Tibial nerve (tissue), 4 donors: Measurements from ENCODE around the gene CHKA. TPM values are rescaled to one million over a fixed set of nuclear protein-coding genes. Genes with fewer than 3 reads are reported as not detected.
A peak's percentile ranks its signal among the peaks of the same experiment; 100 is the strongest.

Experiments used
- DNase-seq, 2 donors: peaks; one replicate each; pipeline ENCODE4 v3.0.0-alpha.2; 2019; ENCODE audit warnings: low spot score in 2 of 2
- H3K27ac ChIP-seq, 4 donors: fragments of 200-600 bp; sonication (generic) in 3 of 4; one replicate each; pipeline ENCODE4 v1.5.1; 2017 to 2019; ENCODE audit warnings: mild to moderate bottlenecking in 1 of 4
- H3K27me3 ChIP-seq, 2 donors: fragments of 200-600 bp; sonication (generic) in 1 of 2; one replicate each; pipeline versions ENCODE4 v1.5.1 to v1.6.0; 2017 to 2019
- H3K36me3 ChIP-seq, 3 donors: fragments of 200-600 bp; sonication (generic); one replicate each; pipeline ENCODE4 v1.5.1; 2018 to 2019
- H3K4me1 ChIP-seq, 4 donors: fragments of 200-600 bp; sonication (generic) in 3 of 4; one replicate each; pipeline ENCODE4 v1.5.1; 2017 to 2019
- H3K4me3 ChIP-seq, 4 donors: fragments of 200-600 bp; sonication (generic) in 3 of 4; one replicate each; pipeline ENCODE4 v1.5.1; 2017 to 2019; ENCODE audit warnings: mild to moderate bottlenecking in 1 of 4, moderate library complexity in 1 of 4
- H3K9me3 ChIP-seq, 4 donors: fragments of 200-600 bp; sonication (generic) in 3 of 4; one replicate each; pipeline ENCODE4 v1.5.1; 2017 to 2019
- EP300 ChIP-seq, 2 donors: sonication (generic); formaldehyde crosslinking; IDR thresholded peaks; one replicate each; pipeline ENCODE4 v1.6.1; 2017; ENCODE audit warnings: antibody characterized with exemption in 2 of 2, mild to moderate bottlenecking in 1 of 2
- POLR2A ChIP-seq, 2 donors: fragments of 450-650 bp; IDR thresholded peaks; one replicate each; pipeline ENCODE4 v1.6.1; 2017; ENCODE audit warnings: antibody characterized with exemption in 2 of 2, mild to moderate bottlenecking in 2 of 2, moderate library complexity in 2 of 2
- WGBS, 2 donors: methylation state at CpG; one replicate each; pipeline ENCODE4 v1.1.5; 2018; 5-methylcytosine and 5-hydroxymethylcytosine counted together
- total RNA-seq, 4 donors: library from RNA; depleted of rRNA; stranded (reverse); fragments of >200 nt; gene quantifications; one replicate each; pipeline ENCODE4 v1.1.0, GENCODE V29; 2016
- TF ChIP-seq, protein P1 (sequence below), 5 experiments: fragments of 200-600 bp in 3 of 5; fragments of 450-650 bp in 2 of 5; sonication (generic) in 3 of 5; IDR thresholded peaks; one replicate each; pipeline ENCODE4 v1.5.1; 2016 to 2019; ENCODE audit warnings: antibody characterized with exemption in 5 of 5, mild to moderate bottlenecking in 3 of 5, moderate library complexity in 2 of 5

CHKA gene
- total RNA-seq, 4 donors from 2014 or later, result 53.7 to 83.9 (median 78.0) TPM

DNA sequence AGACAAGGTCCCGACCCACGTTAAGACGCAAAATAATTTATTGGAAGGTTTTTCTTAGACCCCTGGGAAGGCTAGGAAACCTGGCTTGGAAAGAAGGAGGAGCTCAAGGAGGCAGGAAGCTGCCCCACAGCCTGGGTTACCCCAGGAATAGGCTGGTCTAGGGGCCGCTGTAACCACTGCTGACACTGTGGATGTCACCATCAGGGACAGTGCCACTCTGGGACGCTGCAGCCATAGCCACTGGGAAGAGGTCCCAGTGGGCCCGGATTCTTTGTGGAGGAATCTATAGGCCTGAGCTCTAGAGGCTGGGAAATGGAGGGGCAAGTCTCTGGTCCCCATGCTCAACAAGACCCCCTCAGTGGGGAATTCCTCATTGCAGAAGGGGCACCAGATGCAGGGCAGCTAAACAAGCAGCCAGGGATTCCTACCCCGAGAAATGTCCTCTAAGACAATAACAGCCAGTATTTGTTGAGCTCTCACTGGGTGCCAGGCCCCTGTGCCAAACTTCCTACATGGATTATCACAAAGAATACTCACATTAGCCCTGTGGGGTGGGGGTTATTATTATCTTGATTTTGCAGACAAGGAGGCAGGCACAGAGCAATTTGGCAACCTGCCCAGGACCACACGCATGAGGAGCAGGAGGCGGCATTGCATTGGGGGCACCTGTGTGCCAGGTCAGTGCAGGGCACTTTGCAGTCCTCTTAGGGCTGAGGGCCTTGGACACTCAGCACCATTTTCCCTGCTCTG, 19.5 kb upstream of the CHKA start:
- no peaks in the 10 kb centered on the region for H3K9me3 ChIP-seq
- 34 to 55% methylated on average over 9 of the region's 9 CpGs for WGBS, 2 donors
- no peaks in the 10 kb centered on the region for H3K27me3 ChIP-seq
- DNase-seq, result no peak
- H3K4me3 ChIP-seq, result no peak overlapping the region
- H3K4me1 ChIP-seq, result peaks cover 0 to 26% (median 9%) of the 10 kb centered on the region in 4 donors
- no peaks in the 10 kb centered on the region for H3K36me3 ChIP-seq
- H3K27ac ChIP-seq, result peak overlapping the region in 1 of 4 donors; percentile 71
- TF ChIP-seq, protein P1, sequence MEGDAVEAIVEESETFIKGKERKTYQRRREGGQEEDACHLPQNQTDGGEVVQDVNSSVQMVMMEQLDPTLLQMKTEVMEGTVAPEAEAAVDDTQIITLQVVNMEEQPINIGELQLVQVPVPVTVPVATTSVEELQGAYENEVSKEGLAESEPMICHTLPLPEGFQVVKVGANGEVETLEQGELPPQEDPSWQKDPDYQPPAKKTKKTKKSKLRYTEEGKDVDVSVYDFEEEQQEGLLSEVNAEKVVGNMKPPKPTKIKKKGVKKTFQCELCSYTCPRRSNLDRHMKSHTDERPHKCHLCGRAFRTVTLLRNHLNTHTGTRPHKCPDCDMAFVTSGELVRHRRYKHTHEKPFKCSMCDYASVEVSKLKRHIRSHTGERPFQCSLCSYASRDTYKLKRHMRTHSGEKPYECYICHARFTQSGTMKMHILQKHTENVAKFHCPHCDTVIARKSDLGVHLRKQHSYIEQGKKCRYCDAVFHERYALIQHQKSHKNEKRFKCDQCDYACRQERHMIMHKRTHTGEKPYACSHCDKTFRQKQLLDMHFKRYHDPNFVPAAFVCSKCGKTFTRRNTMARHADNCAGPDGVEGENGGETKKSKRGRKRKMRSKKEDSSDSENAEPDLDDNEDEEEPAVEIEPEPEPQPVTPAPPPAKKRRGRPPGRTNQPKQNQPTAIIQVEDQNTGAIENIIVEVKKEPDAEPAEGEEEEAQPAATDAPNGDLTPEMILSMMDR (IDR thresholded peaks at IDR 0.05), result no peak
- TF ChIP-seq POLR2A (IDR thresholded peaks at IDR 0.05) (no peak), EP300 (IDR thresholded peaks at IDR 0.05) (peak in 1 of 2 donors; percentile 18)

DNA sequence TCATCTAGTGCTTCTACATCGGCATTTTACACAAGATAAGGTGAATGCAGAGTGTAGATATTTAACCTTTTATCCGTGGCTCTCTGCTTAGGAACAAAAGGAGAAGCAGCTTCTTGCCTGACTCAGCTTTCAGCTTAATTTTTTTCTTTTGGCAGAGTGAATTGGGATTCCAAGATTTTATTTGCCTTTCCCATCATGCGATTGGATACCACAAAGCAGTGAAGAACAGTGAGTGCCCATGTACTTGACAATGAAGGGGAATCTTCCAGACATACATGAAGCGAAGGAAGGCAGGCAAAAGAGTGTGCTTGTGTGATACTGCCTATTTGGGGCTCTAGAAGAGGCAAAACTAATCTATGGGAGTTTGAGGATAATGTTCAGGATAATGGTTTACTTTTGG, 17.0 kb upstream of the CHKA start:
- no peaks in the 10 kb centered on the region for H3K9me3 ChIP-seq
- H3K4me3 ChIP-seq, result no peak overlapping the region
- no peaks in the 10 kb centered on the region for H3K27me3 ChIP-seq
- TF ChIP-seq, protein P1 (IDR thresholded peaks at IDR 0.05), result no peak
- TF ChIP-seq POLR2A (IDR thresholded peaks at IDR 0.05) (no peak), EP300 (IDR thresholded peaks at IDR 0.05) (no peak)
- H3K27ac ChIP-seq, result no peak overlapping the region
- no peak for DNase-seq
- 45 to 46% methylated on average over 4 of the region's 4 CpGs for WGBS, 2 donors
- peaks cover 0 to 22% (median 9%) of the 10 kb centered on the region in 4 donors for H3K4me1 ChIP-seq
- no peaks in the 10 kb centered on the region for H3K36me3 ChIP-seq

DNA sequence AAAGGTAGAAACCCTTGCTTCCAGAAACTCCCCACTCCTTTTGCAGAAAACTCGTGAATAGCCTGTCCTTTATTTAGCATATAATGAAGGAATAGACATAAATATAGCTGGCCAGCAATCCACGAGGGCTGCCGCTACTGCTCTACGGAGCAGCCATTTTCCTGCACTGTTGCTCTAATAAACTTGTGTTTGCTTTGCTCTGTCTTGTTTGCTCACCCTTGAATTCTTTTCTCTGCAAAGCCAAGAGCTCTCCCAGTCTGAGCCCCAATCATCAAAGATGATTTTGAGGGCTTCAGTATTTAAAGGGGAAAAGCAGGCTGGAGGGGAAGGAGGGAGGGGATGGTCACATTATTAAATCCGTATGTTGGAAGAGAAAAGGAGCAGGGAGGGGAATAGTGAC, 16.6 kb upstream of the CHKA start:
- WGBS, 2 donors, result 20 to 36% methylated on average over 5 of the region's 5 CpGs

DNA sequence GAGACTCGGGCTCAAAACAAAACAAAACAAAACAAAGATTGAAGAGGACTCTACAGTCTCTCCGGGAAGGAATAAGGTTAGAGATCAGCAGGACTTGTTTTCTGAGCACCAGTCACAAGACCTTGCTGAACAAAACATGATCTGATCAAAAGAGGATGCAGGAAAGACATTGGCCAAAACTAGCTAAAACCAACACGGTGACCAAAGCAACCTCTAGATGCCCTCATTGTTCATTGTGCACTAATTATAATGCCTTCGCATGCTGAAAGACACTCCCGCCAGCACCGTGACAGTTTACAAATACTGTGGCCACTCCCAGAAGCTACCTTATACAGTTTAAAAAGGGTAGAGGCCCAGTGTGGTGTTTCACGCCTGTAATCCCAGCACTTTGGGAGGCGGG, 15.7 kb upstream of the CHKA start:
- no peak overlapping the region for H3K27ac ChIP-seq
- DNase-seq, result no peak
- no peaks in the 10 kb centered on the region for H3K27me3 ChIP-seq
- no peak overlapping the region for H3K4me3 ChIP-seq
- H3K9me3 ChIP-seq, result no peaks in the 10 kb centered on the region
- 72% methylated on average over 8 of the region's 8 CpGs for WGBS, 2 donors
- peaks cover 0 to 21% (median 8%) of the 10 kb centered on the region in 4 donors for H3K4me1 ChIP-seq
- TF ChIP-seq POLR2A (IDR thresholded peaks at IDR 0.05) (no peak), EP300 (IDR thresholded peaks at IDR 0.05) (no peak)
- TF ChIP-seq, protein P1 (IDR thresholded peaks at IDR 0.05), result no peak
- no peaks in the 10 kb centered on the region for H3K36me3 ChIP-seq

More for the DNA sequence above, 16.6 kb upstream of the CHKA start:
- no peak for TF ChIP-seq POLR2A (IDR thresholded peaks at IDR 0.05)
- TF ChIP-seq, protein P1 (IDR thresholded peaks at IDR 0.05), result no peak
- no peak for TF ChIP-seq EP300 (IDR thresholded peaks at IDR 0.05)
- Histone ChIP-seq H3K27ac (no peak overlapping the region), H3K4me1 (peaks cover 0 to 22% (median 9%) of the 10 kb centered on the region in 4 donors), H3K36me3 (no peaks in the 10 kb centered on the region), H3K9me3 (no peaks in the 10 kb centered on the region), H3K4me3 (no peak overlapping the region), H3K27me3 (no peaks in the 10 kb centered on the region)
- DNase-seq, result no peak

DNA sequence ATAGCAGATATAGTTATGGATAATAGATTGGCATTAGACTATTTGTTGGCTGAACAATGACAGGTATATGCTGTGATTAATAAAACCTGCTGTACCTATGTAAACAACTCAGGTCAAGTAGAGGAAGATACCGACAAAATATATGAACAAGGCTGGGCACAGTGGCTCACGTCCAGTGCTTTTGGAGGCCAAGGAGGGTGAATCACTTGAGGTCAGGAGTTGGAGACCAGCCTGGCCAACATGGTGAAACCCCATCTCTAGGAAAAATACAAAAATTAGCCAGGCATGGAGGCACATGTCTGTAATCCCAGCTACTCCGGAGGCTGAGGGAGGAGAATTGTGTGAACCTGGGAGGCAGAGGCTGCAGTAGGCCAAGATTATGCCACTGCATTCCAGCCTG, 14.0 kb upstream of the CHKA start:
- DNase-seq, result no peak
- no peak overlapping the region for H3K27ac ChIP-seq

More for the DNA sequence above, 14.0 kb upstream of the CHKA start:
- Histone ChIP-seq H3K4me3 (no peak overlapping the region), H3K9me3 (no peaks in the 10 kb centered on the region), H3K27me3 (no peaks in the 10 kb centered on the region), H3K4me1 (peaks cover 0 to 10% (median 0%) of the 10 kb centered on the region in 4 donors), H3K36me3 (no peaks in the 10 kb centered on the region)
- WGBS, 2 donors, result 65 to 86% methylated on average over 3 of the region's 3 CpGs
- TF ChIP-seq POLR2A (IDR thresholded peaks at IDR 0.05), result no peak
- TF ChIP-seq, protein P1 (IDR thresholded peaks at IDR 0.05), result no peak
